K562 (cell line): ENCODE results near the gene PRSS12. TPM values are rescaled to one million over a fixed set of nuclear protein-coding genes. Genes with fewer than 3 reads are reported as not detected.

Source experiments
- DMBX1 ChIP-seq: fragments of 250-450 bp; sonication (Bioruptor Pico); IDR thresholded peaks from 2 replicates; pipeline ENCODE4 v1.8.0; 2022; ENCODE audit warnings: inconsistent platforms, mild to moderate bottlenecking, moderate library complexity, borderline replicate concordance
- ZNF133 ChIP-seq: fragments of 250-450 bp; sonication (Bioruptor Pico); IDR thresholded peaks from 2 replicates; pipeline ENCODE4 v1.4.0; 2020; ENCODE audit warnings: mild to moderate bottlenecking
- polyA plus RNA-seq, 8 experiments: library from polyadenylated mRNA; depleted of rRNA in 4 of 8; stranded (reverse) in 5 of 8; unstranded in 3 of 8; fragments of >200 nt; fragmentation: Nextera tagmentation in 2 of 8; fragmentation: Illumina TruSeq in 1 of 8; extraction: Ambion mirVana in 2 of 8; extraction: Trizol in 1 of 8; gene quantifications; 2 replicates each; pipeline versions ENCODE4 v1.2.1 to v1.2.3, GENCODE V29; 2011 to 2014; ENCODE audit warnings: inconsistent platforms in 1 of 8, missing spikeins in 1 of 8
- total RNA-seq, 7 experiments: library from RNA; depleted of rRNA in 6 of 7; stranded (reverse); fragments of >200 nt in 6 of 7; fragmentation: Illumina TruSeq in 2 of 7; extraction: Trizol in 2 of 7; gene quantifications; 2 replicates each; pipeline versions ENCODE4 v1.2.1 to v1.2.3, GENCODE V29; 2011 to 2021; ENCODE audit warnings: low replicate concordance in 1 of 7
- TF ChIP-seq, protein P1 (sequence below), 2 experiments: fragments of 450-650 bp in 1 of 2; sonication (generic) in 1 of 2; formaldehyde crosslinking in 1 of 2; IDR thresholded peaks; 2 replicates each; pipeline versions ENCODE4 v1.7.1 to v1.9.0; 2016 to 2022; ENCODE audit warnings: inconsistent platforms in 1 of 2, mild to moderate bottlenecking in 1 of 2, missing genetic modification reagents in 1 of 2

PRSS12 gene
- total and polyA plus RNA-seq, 9 of the 15 experiments (the other 6 are each of a cell fraction or from before 2014, with no cell fraction given), result 0.06 to 0.11 (median 0.09) TPM; not detected in 6

DNA sequence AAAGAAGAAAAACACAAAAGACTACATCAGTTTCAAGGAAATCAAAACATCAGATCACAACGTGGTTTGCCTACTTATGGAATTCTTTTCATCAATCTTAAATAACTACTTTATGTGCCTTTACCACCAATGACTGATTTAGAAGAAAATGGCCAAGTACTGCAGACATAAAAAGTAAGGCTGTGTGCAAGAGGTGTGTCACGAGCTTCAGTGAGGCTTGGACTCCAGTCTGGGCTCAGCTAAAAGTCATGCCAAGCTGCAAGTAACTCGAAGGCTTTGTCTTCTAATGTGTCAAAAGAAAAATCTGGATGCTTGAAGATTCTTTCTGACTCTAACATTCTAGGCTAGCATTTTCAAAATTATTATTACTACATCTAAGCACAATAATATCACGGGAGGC lies 17.0 kb downstream of the PRSS12 start (continued):
- TF ChIP-seq, protein P1, sequence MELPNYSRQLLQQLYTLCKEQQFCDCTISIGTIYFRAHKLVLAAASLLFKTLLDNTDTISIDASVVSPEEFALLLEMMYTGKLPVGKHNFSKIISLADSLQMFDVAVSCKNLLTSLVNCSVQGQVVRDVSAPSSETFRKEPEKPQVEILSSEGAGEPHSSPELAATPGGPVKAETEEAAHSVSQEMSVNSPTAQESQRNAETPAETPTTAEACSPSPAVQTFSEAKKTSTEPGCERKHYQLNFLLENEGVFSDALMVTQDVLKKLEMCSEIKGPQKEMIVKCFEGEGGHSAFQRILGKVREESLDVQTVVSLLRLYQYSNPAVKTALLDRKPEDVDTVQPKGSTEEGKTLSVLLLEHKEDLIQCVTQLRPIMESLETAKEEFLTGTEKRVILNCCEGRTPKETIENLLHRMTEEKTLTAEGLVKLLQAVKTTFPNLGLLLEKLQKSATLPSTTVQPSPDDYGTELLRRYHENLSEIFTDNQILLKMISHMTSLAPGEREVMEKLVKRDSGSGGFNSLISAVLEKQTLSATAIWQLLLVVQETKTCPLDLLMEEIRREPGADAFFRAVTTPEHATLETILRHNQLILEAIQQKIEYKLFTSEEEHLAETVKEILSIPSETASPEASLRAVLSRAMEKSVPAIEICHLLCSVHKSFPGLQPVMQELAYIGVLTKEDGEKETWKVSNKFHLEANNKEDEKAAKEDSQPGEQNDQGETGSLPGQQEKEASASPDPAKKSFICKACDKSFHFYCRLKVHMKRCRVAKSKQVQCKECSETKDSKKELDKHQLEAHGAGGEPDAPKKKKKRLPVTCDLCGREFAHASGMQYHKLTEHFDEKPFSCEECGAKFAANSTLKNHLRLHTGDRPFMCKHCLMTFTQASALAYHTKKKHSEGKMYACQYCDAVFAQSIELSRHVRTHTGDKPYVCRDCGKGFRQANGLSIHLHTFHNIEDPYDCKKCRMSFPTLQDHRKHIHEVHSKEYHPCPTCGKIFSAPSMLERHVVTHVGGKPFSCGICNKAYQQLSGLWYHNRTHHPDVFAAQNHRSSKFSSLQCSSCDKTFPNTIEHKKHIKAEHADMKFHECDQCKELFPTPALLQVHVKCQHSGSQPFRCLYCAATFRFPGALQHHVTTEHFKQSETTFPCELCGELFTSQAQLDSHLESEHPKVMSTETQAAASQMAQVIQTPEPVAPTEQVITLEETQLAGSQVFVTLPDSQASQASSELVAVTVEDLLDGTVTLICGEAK (IDR thresholded peaks at IDR 0.05), result no peak
- TF ChIP-seq, protein P1 (CRISPR knock-in tag; IDR thresholded peaks at IDR 0.05), result no peak
- TF ChIP-seq DMBX1 (CRISPR knock-in tag) (no peak), ZNF133 (CRISPR knock-in tag) (no peak)
